Endodermal cell (in vitro differentiated cells): Measurements from ENCODE around the gene LAMB3. TPM values are rescaled to one million over a fixed set of nuclear protein-coding genes. Genes with fewer than 3 reads are reported as not detected.

Source experiments
- DNase-seq: peaks from one replicate; pipeline ENCODE4 v3.0.0-alpha.2; 2017
- H3K27ac ChIP-seq: 2 replicates; pipeline ENCODE4 v1.5.1; 2013; ENCODE audit warnings: mild to moderate bottlenecking, low read depth, low read length, moderate library complexity
- H3K27me3 ChIP-seq: 2 replicates; pipeline ENCODE4 v1.6.1; 2013; ENCODE audit warnings: mild to moderate bottlenecking, low read length, moderate library complexity; ENCODE audit not compliant: insufficient read depth, control insufficient read depth, poor library complexity, severe bottlenecking
- H3K36me3 ChIP-seq: 2 replicates; pipeline ENCODE4 v1.7.0; 2013; ENCODE audit warnings: mild to moderate bottlenecking, low read length, moderate library complexity; ENCODE audit not compliant: control insufficient read depth, insufficient read depth
- H3K4me1 ChIP-seq: one replicate; pipeline ENCODE4 v1.7.0; 2013; ENCODE audit warnings: low read length; ENCODE audit not compliant: control insufficient read depth, insufficient read depth
- H3K4me3 ChIP-seq: 2 replicates; pipeline ENCODE4 v1.5.1; 2013; ENCODE audit warnings: mild to moderate bottlenecking, low read length, moderate library complexity
- H3K9ac ChIP-seq: 2 replicates; pipeline ENCODE4 v1.6.1; 2013; ENCODE audit warnings: mild to moderate bottlenecking, low read length, moderate library complexity; ENCODE audit not compliant: poor library complexity, severe bottlenecking; ENCODE audit errors: extremely low read depth
- H3K9me3 ChIP-seq: 2 replicates; pipeline ENCODE4 v1.6.1; 2013; ENCODE audit warnings: mild to moderate bottlenecking, low read length, moderate library complexity; ENCODE audit not compliant: control insufficient read depth
- H3K27ac Mint-ChIP-seq: 2 replicates; pipeline ENCODE4 v1.8.0; 2020; ENCODE audit warnings: mixed read lengths
- H3K27me3 Mint-ChIP-seq: 2 replicates; pipeline ENCODE4 v1.8.0; 2021; ENCODE audit warnings: mild to moderate bottlenecking, mixed read lengths; ENCODE audit not compliant: insufficient read depth
- H3K36me3 Mint-ChIP-seq: 2 replicates; pipeline ENCODE4 v1.8.0; 2020; ENCODE audit warnings: low read depth, mixed read lengths
- H3K4me1 Mint-ChIP-seq: 2 replicates; pipeline ENCODE4 v1.8.0; 2020; ENCODE audit warnings: mixed read lengths
- H3K4me3 Mint-ChIP-seq: 2 replicates; pipeline ENCODE4 v1.8.0; 2020; ENCODE audit warnings: mild to moderate bottlenecking, moderate library complexity, mixed read lengths
- H3K9me3 Mint-ChIP-seq: 2 replicates; pipeline ENCODE4 v1.8.0; 2020; ENCODE audit warnings: mild to moderate bottlenecking, mixed read lengths
- WGBS, 2 experiments: methylation state at CpG; one replicate each; pipeline versions ENCODE4 v1.1.5 to v1.1.7; 2013; ENCODE audit warnings: missing lambda C conversion rate in 2 of 2, mixed read lengths in 1 of 2; ENCODE audit not compliant: insufficient coverage in 1 of 2, insufficient read length in 1 of 2; 5-methylcytosine and 5-hydroxymethylcytosine counted together
- total RNA-seq, 2 donors: library from RNA; stranded (reverse); fragmentation: NEBNext Ultra II Directional in 1 of 2; extraction: Animal tissue kit (Norgen Biotek cat#: 25700) in 1 of 2; gene quantifications; 2 replicates in 1 of 2; 3 replicates in 1 of 2; pipeline ENCODE4 v1.2.1, GENCODE V29; 2021
- TF ChIP-seq, protein P1 (sequence below): fragments of 200-600 bp; sonication (generic); conservative IDR thresholded peaks from 2 replicates; pipeline ENCODE4 v1.5.0; 2021; ENCODE audit warnings: antibody characterized with exemption, mild to moderate bottlenecking

The LAMB3 gene
- total RNA-seq, 2 donors from 2014 or later: 0.53 to 1.9 TPM

DNA sequence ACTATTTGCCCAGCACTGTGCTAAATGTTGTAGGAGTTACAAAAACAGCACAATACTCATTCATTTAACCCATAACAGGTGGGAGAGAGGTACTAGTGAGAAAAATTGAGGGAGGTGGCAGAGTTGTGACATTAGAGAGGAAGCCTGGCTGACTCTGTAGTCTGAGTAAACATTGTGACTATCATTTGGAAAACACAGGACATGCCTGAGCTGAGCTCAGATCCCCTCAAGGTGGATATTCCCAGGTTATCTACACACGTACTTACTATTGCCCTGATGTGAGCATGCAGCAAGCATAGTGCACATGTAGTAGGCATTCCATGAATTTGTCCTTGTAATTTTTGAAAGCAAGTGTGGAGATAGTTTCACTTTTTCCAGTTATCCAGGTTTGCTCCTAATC is 57.8 kb downstream of the LAMB3 start:
- TF ChIP-seq, protein P1, sequence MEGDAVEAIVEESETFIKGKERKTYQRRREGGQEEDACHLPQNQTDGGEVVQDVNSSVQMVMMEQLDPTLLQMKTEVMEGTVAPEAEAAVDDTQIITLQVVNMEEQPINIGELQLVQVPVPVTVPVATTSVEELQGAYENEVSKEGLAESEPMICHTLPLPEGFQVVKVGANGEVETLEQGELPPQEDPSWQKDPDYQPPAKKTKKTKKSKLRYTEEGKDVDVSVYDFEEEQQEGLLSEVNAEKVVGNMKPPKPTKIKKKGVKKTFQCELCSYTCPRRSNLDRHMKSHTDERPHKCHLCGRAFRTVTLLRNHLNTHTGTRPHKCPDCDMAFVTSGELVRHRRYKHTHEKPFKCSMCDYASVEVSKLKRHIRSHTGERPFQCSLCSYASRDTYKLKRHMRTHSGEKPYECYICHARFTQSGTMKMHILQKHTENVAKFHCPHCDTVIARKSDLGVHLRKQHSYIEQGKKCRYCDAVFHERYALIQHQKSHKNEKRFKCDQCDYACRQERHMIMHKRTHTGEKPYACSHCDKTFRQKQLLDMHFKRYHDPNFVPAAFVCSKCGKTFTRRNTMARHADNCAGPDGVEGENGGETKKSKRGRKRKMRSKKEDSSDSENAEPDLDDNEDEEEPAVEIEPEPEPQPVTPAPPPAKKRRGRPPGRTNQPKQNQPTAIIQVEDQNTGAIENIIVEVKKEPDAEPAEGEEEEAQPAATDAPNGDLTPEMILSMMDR: no peak
- Histone ChIP-seq H3K36me3 (no peaks in the 10 kb centered on the region), H3K27me3 (peaks cover 39% of the 10 kb centered on the region), H3K27ac (no peak overlapping the region), H3K4me1 (no peaks in the 10 kb centered on the region), H3K9me3 (no peaks in the 10 kb centered on the region), H3K4me3 (no peak overlapping the region), H3K9ac (no peak overlapping the region)
- Mint-ChIP-seq H3K4me3 (no peak overlapping the region), H3K27ac (no peak overlapping the region), H3K27me3 (peaks cover 47% of the 10 kb centered on the region), H3K9me3 (no peaks in the 10 kb centered on the region), H3K36me3 (no peaks in the 10 kb centered on the region), H3K4me1 (no peaks in the 10 kb centered on the region)
- no peak for DNase-seq
- 91% methylated on average over 1 of the region's 1 CpG; no CpG with 5 or more reads in 1 of the 2 experiments for WGBS, 2 experiments

DNA sequence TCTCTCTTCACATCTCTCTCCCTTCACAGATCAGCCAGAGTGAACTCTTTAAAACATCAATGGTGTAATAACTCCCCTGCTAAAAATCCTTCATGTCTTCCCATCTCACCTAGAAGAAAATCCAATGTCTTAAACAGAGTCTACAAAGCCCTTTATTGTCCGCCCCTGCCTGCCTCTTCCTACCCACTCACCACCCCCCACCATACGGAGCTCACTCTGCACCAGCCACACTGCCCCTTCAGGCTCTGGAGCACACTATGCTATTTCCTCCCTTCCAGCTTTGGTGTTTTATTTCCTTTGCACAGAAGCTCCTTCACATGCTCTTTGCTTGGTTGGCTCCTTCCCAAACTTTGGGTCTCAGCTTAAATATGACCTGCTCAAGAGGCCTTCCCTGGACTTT is 58.5 kb downstream of the LAMB3 start:
- Mint-ChIP-seq H3K4me1 (no peaks in the 10 kb centered on the region), H3K27me3 (peaks cover 42% of the 10 kb centered on the region), H3K9me3 (no peaks in the 10 kb centered on the region), H3K4me3 (no peak overlapping the region), H3K36me3 (no peaks in the 10 kb centered on the region), H3K27ac (no peak overlapping the region)
- no peak overlapping the region for H3K27ac ChIP-seq
- no peaks in the 10 kb centered on the region for H3K36me3 ChIP-seq
- TF ChIP-seq, protein P1: peak; percentile 17
- H3K9me3 ChIP-seq: no peaks in the 10 kb centered on the region
- WGBS, 2 experiments: 64 to 91% methylated on average over 2 of the region's 2 CpGs
- DNase-seq: no peak
- H3K9ac ChIP-seq: no peak overlapping the region
- H3K4me3 ChIP-seq: no peak overlapping the region
- no peaks in the 10 kb centered on the region for H3K4me1 ChIP-seq
- peaks cover 37% of the 10 kb centered on the region for H3K27me3 ChIP-seq

DNA sequence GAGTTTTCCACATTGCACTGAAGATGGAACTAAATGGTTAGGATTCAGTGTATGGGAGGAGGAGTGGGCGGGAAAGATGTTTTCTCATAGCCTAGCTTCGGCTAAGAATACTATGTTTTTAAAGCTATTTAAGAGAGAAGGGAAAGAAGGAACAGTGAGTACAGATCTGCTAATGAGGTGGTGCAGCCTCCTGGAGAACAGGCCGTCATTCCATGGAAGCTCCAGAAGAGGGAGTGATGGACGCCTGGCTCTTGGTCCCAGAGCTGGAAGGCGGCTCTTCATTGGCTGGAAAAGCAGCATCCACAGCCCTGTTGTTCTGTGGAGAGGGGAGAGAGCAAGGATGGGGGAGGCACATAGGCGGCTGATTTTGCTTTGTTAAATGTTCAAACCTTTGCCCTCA is 61.8 kb downstream of the LAMB3 start:
- peak; percentile 77 for DNase-seq
- Histone ChIP-seq H3K4me1 (no peaks in the 10 kb centered on the region), H3K9me3 (no peaks in the 10 kb centered on the region), H3K9ac (no peak overlapping the region), H3K27ac (no peak overlapping the region), H3K27me3 (peaks cover 39% of the 10 kb centered on the region), H3K4me3 (no peak overlapping the region), H3K36me3 (no peaks in the 10 kb centered on the region)
- Mint-ChIP-seq H3K27me3 (peaks cover 24% of the 10 kb centered on the region), H3K9me3 (no peaks in the 10 kb centered on the region), H3K27ac (no peak overlapping the region), H3K4me1 (no peaks in the 10 kb centered on the region), H3K36me3 (no peaks in the 10 kb centered on the region), H3K4me3 (no peak overlapping the region)
- WGBS, 2 experiments: 42 to 46% methylated on average over 5 to 6 of the region's 6 CpGs
- TF ChIP-seq, protein P1: peak; percentile 66
